GM10266 (cell line): ENCODE measurements around the gene TRABD.

Experiments
- DNase-seq: peaks from one replicate; pipeline ENCODE4 v3.0.0; 2012; ENCODE audit errors: extremely low spot score
- TF ChIP-seq, protein P1 (sequence below): IDR thresholded peaks from 2 replicates; pipeline ENCODE4 v1.5.1; 2012; ENCODE audit warnings: mild to moderate bottlenecking, low read depth; ENCODE audit not compliant: control insufficient read depth, insufficient read depth; ENCODE audit errors: missing control alignments

Gene TRABD

DNA sequence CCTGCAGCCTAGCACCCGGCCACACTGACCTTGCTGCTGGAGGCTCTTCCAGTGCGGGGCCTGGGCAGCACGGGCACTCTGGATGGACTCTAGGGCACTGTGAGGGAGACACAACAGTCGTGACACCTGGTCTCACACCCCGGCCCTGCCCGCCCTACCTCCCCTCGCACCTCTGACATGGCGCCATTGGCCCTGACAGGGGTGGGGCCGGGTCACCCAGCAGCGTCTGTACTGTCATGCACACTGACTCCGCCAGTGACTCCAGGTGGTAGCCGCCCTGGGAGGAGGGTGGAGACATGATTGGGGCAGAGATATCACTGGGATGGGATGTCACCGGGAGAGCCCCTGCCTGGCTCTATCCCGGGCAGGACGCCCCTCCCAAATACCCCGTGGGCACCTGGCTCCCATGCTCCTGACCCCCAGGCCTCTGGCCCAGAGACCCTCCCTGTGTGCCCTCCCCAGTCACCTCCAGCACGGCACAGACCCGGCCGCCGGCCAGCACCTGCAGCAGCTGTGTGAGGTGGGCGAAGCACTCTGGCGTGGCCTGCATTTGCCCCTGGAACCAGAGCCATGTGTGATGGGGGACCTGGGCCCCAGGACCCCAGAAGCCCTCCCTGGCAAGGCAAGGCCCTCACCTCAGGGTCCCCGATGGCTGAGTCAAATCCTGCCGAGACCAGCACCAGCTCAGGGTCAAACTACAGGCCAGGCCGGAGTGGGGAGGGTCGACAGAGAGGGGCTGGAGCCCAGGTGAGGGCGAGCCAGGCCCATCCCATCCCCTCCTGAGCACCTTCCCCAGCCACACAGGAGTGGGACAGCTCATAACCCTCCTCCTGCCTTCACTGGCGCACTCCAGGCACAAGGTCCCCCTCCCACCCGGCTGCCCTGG is 62.7 kb downstream of the TRABD start:
- no peak for DNase-seq
- TF ChIP-seq, protein P1, sequence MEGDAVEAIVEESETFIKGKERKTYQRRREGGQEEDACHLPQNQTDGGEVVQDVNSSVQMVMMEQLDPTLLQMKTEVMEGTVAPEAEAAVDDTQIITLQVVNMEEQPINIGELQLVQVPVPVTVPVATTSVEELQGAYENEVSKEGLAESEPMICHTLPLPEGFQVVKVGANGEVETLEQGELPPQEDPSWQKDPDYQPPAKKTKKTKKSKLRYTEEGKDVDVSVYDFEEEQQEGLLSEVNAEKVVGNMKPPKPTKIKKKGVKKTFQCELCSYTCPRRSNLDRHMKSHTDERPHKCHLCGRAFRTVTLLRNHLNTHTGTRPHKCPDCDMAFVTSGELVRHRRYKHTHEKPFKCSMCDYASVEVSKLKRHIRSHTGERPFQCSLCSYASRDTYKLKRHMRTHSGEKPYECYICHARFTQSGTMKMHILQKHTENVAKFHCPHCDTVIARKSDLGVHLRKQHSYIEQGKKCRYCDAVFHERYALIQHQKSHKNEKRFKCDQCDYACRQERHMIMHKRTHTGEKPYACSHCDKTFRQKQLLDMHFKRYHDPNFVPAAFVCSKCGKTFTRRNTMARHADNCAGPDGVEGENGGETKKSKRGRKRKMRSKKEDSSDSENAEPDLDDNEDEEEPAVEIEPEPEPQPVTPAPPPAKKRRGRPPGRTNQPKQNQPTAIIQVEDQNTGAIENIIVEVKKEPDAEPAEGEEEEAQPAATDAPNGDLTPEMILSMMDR, result no peak
